Measurements from ENCODE around the gene LPAR2. TPM values are rescaled to one million over a fixed set of nuclear protein-coding genes. Genes with fewer than 3 reads are reported as not detected.

Gene LPAR2
- total and polyA plus RNA-seq, 12 donors, result 0.25 to 1.9 (median 0.94) TPM; not detected in 1

- Histone ChIP-seq H3K4me1 (peaks cover 0 to 6% (median 0%) of the 10 kb centered on the region in 9 donors), H3K27ac (no peak overlapping the region), H3K27me3 (no peaks in the 10 kb centered on the region), H3K36me3 (peaks cover 7 to 100% (median 65%) of the 10 kb centered on the region in 9 donors), H3K4me3 (no peak overlapping the region), H3K9me3 (no peaks in the 10 kb centered on the region)
- ATAC-seq (no peak), DNase-seq (no peak)
- intact Hi-C loops (cut with DNase I), result no loop called here
- TF ChIP-seq CTCF (IDR thresholded peaks at IDR 0.05), result no peak
- WGBS, 2 donors, result 93 to 95% methylated on average over 22 of the region's 22 CpGs
Measured at GRCh38 chr19:19655051-19655594, 27.1 kb upstream of the LPAR2 start.

GRCh38 chr19:19654441-19654840 lies 26.4 kb upstream of the LPAR2 start:
- Histone ChIP-seq H3K4me3 (no peak overlapping the region), H3K9me3 (no peaks in the 10 kb centered on the region), H3K36me3 (peaks cover 7 to 100% (median 66%) of the 10 kb centered on the region in 9 donors), H3K27ac (no peak overlapping the region), H3K27me3 (no peaks in the 10 kb centered on the region), H3K4me1 (peaks cover 0 to 6% (median 0%) of the 10 kb centered on the region in 9 donors)
- no peak for TF ChIP-seq CTCF (IDR thresholded peaks at IDR 0.05)
- ATAC-seq (no peak), DNase-seq (no peak)
- intact Hi-C loops (cut with DNase I), result no loop called here
- 90 to 95% methylated on average over 15 of the region's 15 CpGs for WGBS, 2 donors

GRCh38 chr19:19653597-19654147 lies 25.7 kb upstream of the LPAR2 start:
- Histone ChIP-seq H3K36me3 (peaks cover 7 to 100% (median 67%) of the 10 kb centered on the region in 9 donors), H3K4me3 (no peak overlapping the region), H3K9me3 (no peaks in the 10 kb centered on the region), H3K27me3 (no peaks in the 10 kb centered on the region), H3K27ac (no peak overlapping the region), H3K4me1 (peaks cover 0 to 6% (median 0%) of the 10 kb centered on the region in 9 donors)
- intact Hi-C loops (cut with DNase I), result no loop called here
- 96 to 97% methylated on average over 23 of the region's 23 CpGs for WGBS, 2 donors
- DNase-seq, result no peak
- no peak for ATAC-seq
- TF ChIP-seq CTCF (IDR thresholded peaks at IDR 0.05), result no peak

- WGBS, 2 donors, result 92 to 93% methylated on average over 24 of the region's 24 CpGs
- no peak for ATAC-seq
- no peak for DNase-seq
Measured at GRCh38 chr19:19652482-19653295, 24.7 kb upstream of the LPAR2 start.

More at GRCh38 chr19:19652482-19653295, 24.7 kb upstream of the LPAR2 start:
- H3K36me3 ChIP-seq, result peaks cover 7 to 100% (median 66%) of the 10 kb centered on the region in 9 donors
- peaks cover 0 to 6% (median 0%) of the 10 kb centered on the region in 9 donors for H3K4me1 ChIP-seq
- no peak for TF ChIP-seq CTCF (IDR thresholded peaks at IDR 0.05)
- no peaks in the 10 kb centered on the region for H3K27me3 ChIP-seq
- no peak overlapping the region for H3K27ac ChIP-seq
- H3K4me3 ChIP-seq, result no peak overlapping the region
- H3K9me3 ChIP-seq, result no peaks in the 10 kb centered on the region
- intact Hi-C loops (cut with DNase I), result no loop called here
